ENCODE measurements around the gene GABRA5.
"Not testable (repeated sequence)": the region's sequence is repeated elsewhere in the genome, so short reads cannot be mapped to it uniquely, and the experiment has no call there.

GABRA5 gene

GRCh38 chr15:26866298-26867199 is at the start of gene GABRA5:
Gene GABRA5 (plus strand): TSS chr15:26867062. CDS start chr15:26869249, 2,187 bp downstream.
- DNase-seq, result no peak

DNA sequence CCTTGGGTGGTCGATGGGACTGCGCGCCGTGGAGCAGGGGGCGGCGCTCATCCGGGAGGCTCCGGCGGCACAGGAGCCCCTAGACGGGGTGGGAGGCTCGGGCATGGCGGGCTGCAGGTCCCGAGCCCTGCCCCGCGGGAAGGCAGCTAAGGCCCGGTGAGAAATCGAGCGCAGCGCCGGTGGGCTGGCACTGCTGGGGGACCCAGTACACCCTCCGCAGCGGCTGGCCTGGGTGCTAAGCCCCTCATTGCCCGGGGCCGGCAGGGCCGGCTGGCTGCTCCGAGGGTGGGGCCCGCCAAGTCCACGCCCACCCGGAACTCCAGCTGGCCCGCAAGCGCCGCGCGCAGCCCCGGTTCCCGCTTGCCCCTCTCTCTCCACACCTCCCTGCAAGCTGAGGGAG is 35.7 kb upstream of the GABRA5 start:
- DNase-seq, result not testable (repeated sequence)

GRCh38 chr15:26831951-26832350 is 34.9 kb upstream of the GABRA5 start:
- DNase-seq, result no peak

- DNase-seq, result peak in 1 of 2 donors; percentile 12
Measured at GRCh38 chr15:26838742-26839460, 28.0 kb upstream of the GABRA5 start.

DNA sequence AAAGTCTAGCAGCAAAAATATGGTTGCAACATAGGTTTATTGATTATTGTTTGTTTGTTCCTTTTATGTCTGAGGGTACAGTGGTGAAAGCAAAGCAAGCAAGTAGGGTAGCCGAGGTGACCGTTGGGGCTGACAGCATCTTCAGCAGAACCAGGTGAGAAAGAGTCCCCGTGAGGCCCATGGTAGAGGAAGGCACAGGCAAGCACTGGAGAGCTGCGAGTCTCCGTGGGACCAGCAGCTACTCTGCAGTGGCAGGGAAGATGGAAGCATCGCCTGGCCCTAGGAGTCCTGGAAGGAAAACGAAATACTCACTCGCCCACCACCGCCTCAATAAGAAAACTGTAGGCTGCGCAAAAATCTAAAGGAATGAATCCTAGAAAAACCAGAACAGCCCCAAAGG is 25.3 kb upstream of the GABRA5 start:
- DNase-seq, result no peak

- no peak for DNase-seq
Measured at GRCh38 chr15:26841941-26842340, 24.9 kb upstream of the GABRA5 start.

- no peak for DNase-seq
Measured at GRCh38 chr15:26842391-26842790, 24.5 kb upstream of the GABRA5 start.

DNA sequence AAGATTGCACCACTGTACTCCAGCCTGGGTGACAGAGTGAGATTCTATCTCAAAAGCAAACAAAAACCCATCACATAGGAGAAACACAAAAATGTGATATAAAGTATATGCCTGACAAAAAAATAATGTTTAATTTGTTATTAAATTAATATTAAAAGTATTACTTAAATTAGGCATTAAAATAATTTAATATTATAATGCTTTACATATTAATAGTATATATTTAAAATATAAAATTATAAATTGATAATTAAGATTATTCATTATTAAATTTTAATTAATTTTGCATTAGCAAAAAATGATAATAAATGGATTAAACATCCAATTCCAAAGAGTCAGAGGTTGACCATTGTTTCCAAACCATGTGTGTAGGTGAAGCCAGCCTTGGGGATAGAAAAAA is 22.0 kb upstream of the GABRA5 start:
- no peak for DNase-seq

DNA sequence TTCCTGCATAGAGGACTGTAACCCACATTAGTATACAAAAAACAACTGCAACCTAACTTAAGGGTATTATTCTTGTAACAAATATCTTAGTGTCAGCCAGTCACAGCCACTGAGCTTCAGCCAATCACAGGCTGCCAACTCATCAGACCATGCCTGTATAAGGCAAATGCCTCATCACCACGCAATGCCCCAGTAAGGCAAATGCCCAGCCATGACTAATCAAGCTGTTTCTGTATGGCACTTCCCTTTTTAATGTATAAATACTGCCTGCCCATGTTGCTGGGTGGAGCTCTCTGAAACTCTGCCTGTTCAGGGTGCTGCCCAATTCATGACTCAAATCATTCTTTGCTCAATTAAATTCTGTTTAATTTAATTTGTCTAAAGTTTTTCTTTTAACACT is 18.4 kb upstream of the GABRA5 start:
- no peak for DNase-seq

DNA sequence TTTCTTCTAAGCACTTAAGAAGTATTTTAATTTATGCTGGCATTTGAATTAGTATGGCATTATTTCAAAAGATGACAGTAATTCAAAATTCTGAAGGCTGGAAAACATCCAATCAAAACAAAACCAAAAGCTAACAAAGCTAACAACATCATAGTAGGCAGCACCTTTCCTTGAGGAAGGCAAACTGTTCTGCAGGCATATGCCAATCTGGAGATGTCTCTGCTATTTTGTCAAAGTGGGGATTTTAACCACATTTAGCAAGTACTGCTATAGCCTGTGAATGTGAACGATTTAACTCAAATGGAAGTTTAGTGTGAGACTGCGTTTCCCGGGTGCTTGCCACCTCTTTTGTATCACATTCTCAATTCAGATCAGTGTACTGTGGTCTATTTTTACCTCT is 16.7 kb upstream of the GABRA5 start:
- DNase-seq, result no peak

DNA sequence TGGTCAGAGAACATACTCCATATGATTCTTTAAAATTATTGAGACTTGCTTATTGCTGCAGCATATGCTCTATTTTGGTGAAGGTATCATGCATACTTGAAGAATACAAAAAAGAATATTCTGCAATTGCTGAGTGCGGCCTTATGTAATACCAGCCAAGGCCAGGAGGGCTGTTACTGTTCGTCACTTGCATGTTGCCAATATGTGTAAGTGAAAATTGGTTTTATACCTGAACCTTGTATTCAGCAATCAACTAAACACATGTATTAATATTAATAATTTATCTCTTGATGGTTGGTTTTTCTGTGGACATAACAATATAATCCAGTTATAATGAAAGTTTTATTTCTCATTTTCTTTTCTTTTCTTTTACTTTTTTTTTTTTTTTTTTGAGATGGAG is 13.9 kb upstream of the GABRA5 start:
- no peak for DNase-seq

GRCh38 chr15:26854435-26854834 is 12.4 kb upstream of the GABRA5 start:
- no peak for DNase-seq

- DNase-seq, result peak; percentile 3
Measured at GRCh38 chr15:26864664-26865191, 2.1 kb upstream of the GABRA5 start.

DNA sequence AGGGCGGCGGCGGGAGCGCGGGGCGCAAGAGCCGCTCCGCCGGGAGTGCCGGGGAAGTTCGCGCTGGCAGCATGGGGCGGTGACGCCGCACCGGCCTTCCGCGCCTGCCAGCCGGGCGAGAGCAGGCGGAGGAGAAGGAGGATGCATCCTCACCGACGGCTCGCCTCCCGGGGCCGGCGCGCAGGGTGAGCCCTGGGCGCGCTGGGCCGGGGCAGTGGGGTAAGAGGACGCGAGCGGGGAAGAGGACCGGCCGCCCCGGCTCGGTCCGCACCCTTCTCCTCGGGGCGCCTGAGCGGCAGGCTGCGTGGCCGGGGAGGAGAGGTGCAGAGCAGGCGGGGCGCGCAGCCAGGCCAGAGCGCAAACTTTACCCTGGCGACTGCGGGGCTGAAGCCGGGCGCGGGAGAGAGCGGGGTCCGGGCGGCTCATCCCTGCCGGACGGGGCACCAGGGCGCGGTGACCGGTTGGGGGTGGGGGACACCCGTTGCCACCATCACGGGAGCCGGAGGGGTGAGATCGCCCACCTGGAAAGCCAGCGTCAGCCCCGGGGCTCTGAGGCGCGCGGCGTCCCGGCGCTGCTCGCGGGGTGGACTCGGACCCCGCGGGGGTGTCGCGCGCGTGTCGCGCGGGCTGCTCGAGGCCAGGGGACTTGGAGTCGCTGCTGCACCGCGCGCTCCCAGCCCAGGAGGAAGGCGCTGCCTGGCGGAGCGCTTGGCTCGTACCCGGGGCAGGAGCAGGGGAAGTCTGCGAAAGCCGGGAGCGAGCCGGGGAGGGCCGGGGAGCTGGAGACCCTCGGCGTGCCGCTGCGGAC is 542 bp downstream of the GABRA5 start:
- no peak for DNase-seq

DNA sequence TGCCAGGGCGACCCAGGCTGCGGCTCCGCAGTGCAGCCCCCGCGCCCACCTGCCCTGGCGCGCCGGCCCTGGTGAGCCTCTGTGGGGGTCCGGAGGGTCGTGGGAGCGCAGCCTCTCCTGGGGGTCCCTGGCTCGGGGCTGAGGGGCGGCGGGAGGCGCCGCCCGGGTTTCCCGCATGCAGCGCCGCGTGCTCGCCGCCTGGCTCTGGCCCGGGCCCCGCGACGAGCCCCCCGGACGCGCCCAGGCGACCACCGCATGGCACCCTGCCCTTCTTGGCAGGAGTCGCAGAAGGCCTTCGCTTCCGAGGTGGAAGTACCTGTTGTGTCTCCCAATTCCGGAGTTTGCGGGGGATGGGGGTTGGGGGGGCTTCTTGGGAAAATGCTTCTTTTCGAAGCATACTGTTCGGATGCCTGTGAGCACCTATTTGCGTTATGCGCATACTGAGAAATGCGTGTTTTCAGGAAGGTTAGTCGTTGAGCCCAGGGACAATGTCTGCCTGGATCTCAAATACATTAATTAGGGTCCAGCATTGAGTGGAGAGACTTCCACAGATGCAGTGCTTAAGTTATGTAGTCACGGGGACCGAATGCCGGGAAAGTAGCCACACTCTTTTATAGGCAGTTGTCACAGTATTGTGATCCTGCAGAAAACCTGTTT is 1.3 kb downstream of the GABRA5 start:
- no peak for DNase-seq

- DNase-seq, result no peak
Measured at GRCh38 chr15:26869628-26870027, 2.8 kb downstream of the GABRA5 start.

DNA sequence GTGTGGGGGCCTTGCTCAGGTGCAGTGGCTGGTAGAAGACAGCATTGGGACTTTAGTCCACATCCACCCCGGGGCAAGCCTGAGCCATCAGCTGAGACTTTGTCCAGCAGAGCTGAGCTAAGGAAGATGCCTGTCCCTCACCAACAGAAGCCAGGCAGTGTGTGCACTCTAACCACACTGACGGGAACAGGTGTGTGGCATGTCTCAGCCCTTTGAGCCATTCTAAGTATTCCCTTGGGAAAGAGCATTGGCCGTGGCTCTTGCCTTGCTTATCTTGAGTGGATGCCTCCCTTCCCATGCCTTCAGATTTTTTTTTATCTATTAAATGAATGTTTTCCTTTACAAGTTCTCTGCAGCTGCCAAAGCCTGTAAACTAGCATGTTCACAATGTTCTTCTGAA is 3.5 kb downstream of the GABRA5 start:
- no peak for DNase-seq

GRCh38 chr15:26872206-26872605 is 5.3 kb downstream of the GABRA5 start:
- no peak for DNase-seq

- DNase-seq, result no peak
Measured at GRCh38 chr15:26873846-26874245, 7.0 kb downstream of the GABRA5 start.

- no peak for DNase-seq
Measured at GRCh38 chr15:26874774-26875475, 8.1 kb downstream of the GABRA5 start.

DNA sequence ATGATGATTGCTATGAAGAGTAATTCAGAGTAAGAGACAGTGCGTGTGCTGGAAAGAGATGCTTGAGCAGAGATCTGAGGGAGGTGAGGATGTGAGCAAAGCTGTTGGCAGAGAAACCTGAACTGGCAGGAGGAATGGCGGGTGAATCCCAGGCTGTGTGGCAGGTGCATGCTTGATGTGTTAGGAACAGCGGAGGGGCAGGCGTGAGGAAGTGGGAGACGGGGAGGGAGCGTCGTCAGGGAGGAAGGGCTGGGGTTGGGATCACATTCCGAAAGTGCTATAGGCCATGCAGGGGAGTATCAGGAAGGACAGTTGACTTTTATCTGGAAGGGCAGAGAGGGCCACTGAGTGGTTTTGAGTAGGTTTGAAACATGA is 8.6 kb downstream of the GABRA5 start:
- DNase-seq, result no peak

- DNase-seq, result no peak
Measured at GRCh38 chr15:26877831-26878230, 11.0 kb downstream of the GABRA5 start.
